NT2/D1 (cell line): ENCODE data around the gene ENDOV.
A peak's percentile ranks its signal among the peaks of the same experiment; 100 is the strongest.

Experiments
- DNase-seq: peaks from one replicate; pipeline ENCODE4 v3.0.0-alpha.2; 2011; ENCODE audit warnings: low read depth, low spot score
- H3K27me3 ChIP-seq: 2 replicates; pipeline ENCODE4 v1.6.0; 2011; ENCODE audit warnings: mild to moderate bottlenecking; ENCODE audit not compliant: insufficient read length, insufficient read depth
- H3K36me3 ChIP-seq: 2 replicates; pipeline ENCODE4 v1.6.1; 2011; ENCODE audit warnings: mild to moderate bottlenecking, low read length, mixed read lengths; ENCODE audit not compliant: insufficient read depth, insufficient read length
- H3K4me1 ChIP-seq: 2 replicates; pipeline ENCODE4 v1.5.1; 2011; ENCODE audit not compliant: insufficient read depth, insufficient read length
- H3K4me3 ChIP-seq: 2 replicates; pipeline ENCODE4 v1.5.1; 2011; ENCODE audit warnings: low read depth; ENCODE audit not compliant: insufficient read length
- H3K9ac ChIP-seq: 2 replicates; pipeline ENCODE4 v1.6.0; 2011; ENCODE audit warnings: low read depth; ENCODE audit not compliant: insufficient read length
- H3K9me3 ChIP-seq: 2 replicates; pipeline ENCODE4 v1.5.1; 2011; ENCODE audit warnings: mild to moderate bottlenecking, low read length; ENCODE audit not compliant: insufficient read depth
- SUZ12 ChIP-seq: IDR thresholded peaks from 2 replicates; pipeline ENCODE4 v1.6.1; 2011; ENCODE audit not compliant: insufficient read length, insufficient read depth; ENCODE audit errors: extremely low read depth
- YY1 ChIP-seq: IDR thresholded peaks from 2 replicates; pipeline ENCODE4 v1.6.1; 2011; ENCODE audit not compliant: insufficient read length, insufficient read depth
- ZNF274 ChIP-seq: IDR thresholded peaks from 2 replicates; pipeline ENCODE4 v1.6.1; 2011; ENCODE audit warnings: mild to moderate bottlenecking, low read depth, low read length

ENDOV gene

GRCh38 chr17:80414803-80415625, at the start of gene ENDOV:
Gene ENDOV (plus strand): TSS chr17:80415167. CDS start chr17:80415195, 28 bp downstream.
- Histone ChIP-seq H3K27me3 (peaks cover 25% of the 10 kb centered on the region), H3K4me3 (peak within 1 kb of the TSS; percentile 87), H3K36me3 (peaks cover 29% of the 10 kb centered on the region), H3K9ac (peak within 1 kb of the TSS; percentile 83), H3K9me3 (no peaks in the 10 kb centered on the region), H3K4me1 (peaks cover 4% of the 10 kb centered on the region)
- DNase-seq: peak; percentile 67
- TF ChIP-seq ZNF274 (no peak), YY1 (no peak), SUZ12 (peak; percentile 47)

- no peak overlapping the region for H3K4me3 ChIP-seq
- DNase-seq: no peak
- peaks cover 3% of the 10 kb centered on the region for H3K9me3 ChIP-seq
- H3K4me1 ChIP-seq: no peaks in the 10 kb centered on the region
- H3K9ac ChIP-seq: no peak overlapping the region
- TF ChIP-seq SUZ12 (no peak), ZNF274 (no peak), YY1 (no peak)
- peaks cover 89% of the 10 kb centered on the region for H3K36me3 ChIP-seq
- no peaks in the 10 kb centered on the region for H3K27me3 ChIP-seq
Observed at GRCh38 chr17:80365983-80366382, 49.0 kb upstream of the ENDOV start.

- H3K9ac ChIP-seq: no peak overlapping the region
- peaks cover 88% of the 10 kb centered on the region for H3K36me3 ChIP-seq
- H3K4me3 ChIP-seq: no peak overlapping the region
- no peak for DNase-seq
- TF ChIP-seq ZNF274: no peak
- no peak for TF ChIP-seq YY1
- no peak for TF ChIP-seq SUZ12
- H3K27me3 ChIP-seq: no peaks in the 10 kb centered on the region
- no peaks in the 10 kb centered on the region for H3K9me3 ChIP-seq
- no peaks in the 10 kb centered on the region for H3K4me1 ChIP-seq
Observed at GRCh38 chr17:80367503-80367902, 47.5 kb upstream of the ENDOV start.

- no peak for DNase-seq
- TF ChIP-seq YY1 (no peak), ZNF274 (no peak), SUZ12 (no peak)
- H3K36me3 ChIP-seq: peaks cover 85% of the 10 kb centered on the region
- H3K4me1 ChIP-seq: peaks cover 8% of the 10 kb centered on the region
- no peak overlapping the region for H3K4me3 ChIP-seq
- no peak overlapping the region for H3K9ac ChIP-seq
- H3K9me3 ChIP-seq: no peaks in the 10 kb centered on the region
- no peaks in the 10 kb centered on the region for H3K27me3 ChIP-seq
Observed at GRCh38 chr17:80371196-80371595, 43.8 kb upstream of the ENDOV start.

- TF ChIP-seq SUZ12 (no peak), ZNF274 (no peak), YY1 (no peak)
- Histone ChIP-seq H3K9me3 (no peaks in the 10 kb centered on the region), H3K9ac (no peak overlapping the region), H3K27me3 (no peaks in the 10 kb centered on the region), H3K36me3 (peaks cover 89% of the 10 kb centered on the region), H3K4me3 (no peak overlapping the region), H3K4me1 (peaks cover 8% of the 10 kb centered on the region)
- no peak for DNase-seq
Observed at GRCh38 chr17:80372456-80372855, 42.5 kb upstream of the ENDOV start.

GRCh38 chr17:80372922-80373570, 41.9 kb upstream of the ENDOV start:
- peaks cover 8% of the 10 kb centered on the region for H3K4me1 ChIP-seq
- no peaks in the 10 kb centered on the region for H3K27me3 ChIP-seq
- no peak for DNase-seq
- no peak for TF ChIP-seq SUZ12
- no peak for TF ChIP-seq ZNF274
- no peak for TF ChIP-seq YY1
- H3K9ac ChIP-seq: no peak overlapping the region
- no peak overlapping the region for H3K4me3 ChIP-seq
- H3K36me3 ChIP-seq: peaks cover 89% of the 10 kb centered on the region
- no peaks in the 10 kb centered on the region for H3K9me3 ChIP-seq

GRCh38 chr17:80374039-80374731, 40.8 kb upstream of the ENDOV start:
- Histone ChIP-seq H3K4me1 (peaks cover 8% of the 10 kb centered on the region), H3K36me3 (peaks cover 92% of the 10 kb centered on the region), H3K4me3 (no peak overlapping the region), H3K9ac (no peak overlapping the region), H3K27me3 (no peaks in the 10 kb centered on the region), H3K9me3 (no peaks in the 10 kb centered on the region)
- no peak for DNase-seq
- TF ChIP-seq ZNF274 (no peak), SUZ12 (no peak), YY1 (no peak)
